OCI-LY3 (cell line): Measurements from ENCODE around the gene FRRS1L.

Source experiments
- H2AFZ ChIP-seq: fragments of 200-600, 300-600 bp; shearing (Covaris generic); 2 replicates; pipeline ENCODE4 v1.6.0; 2014; ENCODE audit warnings: antibody characterized with exemption, low read depth, low read length
- H3K27ac ChIP-seq: fragments of 200-600, 300-600 bp; sonication (generic); 2 replicates; pipeline ENCODE4 v1.5.1; 2014; ENCODE audit warnings: mild to moderate bottlenecking, low read length, moderate library complexity, mixed read lengths
- H3K27me3 ChIP-seq: fragments of 200-600, 300-600 bp; sonication (generic); 2 replicates; pipeline ENCODE4 v1.6.1; 2014; ENCODE audit warnings: low read depth, low read length, mixed read lengths
- H3K36me3 ChIP-seq: fragments of 200-600, 300-600 bp; sonication (generic); replicated peaks from 2 replicates; pipeline ENCODE3; 2014; ENCODE audit warnings: low read depth, low read length, mixed read lengths
- H3K4me1 ChIP-seq: fragments of 300-600, 200-600 bp; sonication (generic); 2 replicates; pipeline ENCODE4 v1.6.1; 2014; ENCODE audit warnings: low read length, mixed read lengths
- H3K4me2 ChIP-seq: fragments of 200-600, 300-600 bp; sonication (generic); 2 replicates; pipeline ENCODE4 v1.6.1; 2014; ENCODE audit warnings: low read length, mixed read lengths
- H3K4me3 ChIP-seq: fragments of 300-600, 200-600 bp; sonication (generic); 2 replicates; pipeline ENCODE4 v1.5.1; 2014; ENCODE audit warnings: antibody characterized with exemption, mild to moderate bottlenecking, low read length, moderate library complexity
- H3K79me2 ChIP-seq: fragments of 300-600, 200-600 bp; shearing (Covaris generic); 2 replicates; pipeline ENCODE4 v1.6.1; 2014; ENCODE audit warnings: mild to moderate bottlenecking, low read length, mixed read lengths
- H3K9ac ChIP-seq: fragments of 300-600, 200-600 bp; shearing (Covaris generic); 2 replicates; pipeline ENCODE4 v1.6.0; 2014; ENCODE audit warnings: mild to moderate bottlenecking, low read length, moderate library complexity
- H3K9me3 ChIP-seq: fragments of 200-600, 300-600 bp; shearing (Covaris generic); 2 replicates; pipeline ENCODE4 v1.6.1; 2014; ENCODE audit warnings: low read length, mixed read lengths; ENCODE audit not compliant: insufficient read depth
- H4K20me1 ChIP-seq: fragments of 200-600, 300-600 bp; sonication (generic); 2 replicates; pipeline ENCODE4 v1.6.1; 2016; ENCODE audit warnings: low read length, mixed read lengths; ENCODE audit not compliant: insufficient read depth
- EZH2phosphoT487 ChIP-seq: fragments of 200-600 bp; shearing (Covaris generic); IDR thresholded peaks from 2 replicates; pipeline ENCODE4 v1.6.1; 2018; ENCODE audit warnings: antibody characterized with exemption, mixed run types, low read depth
- TF ChIP-seq, protein P1 (sequence below): fragments of 200-600, 300-600 bp; sonication (generic); IDR thresholded peaks from 2 replicates; pipeline ENCODE4 v1.5.1; 2014; ENCODE audit warnings: antibody characterized with exemption, low read length, low read depth

The FRRS1L gene

DNA sequence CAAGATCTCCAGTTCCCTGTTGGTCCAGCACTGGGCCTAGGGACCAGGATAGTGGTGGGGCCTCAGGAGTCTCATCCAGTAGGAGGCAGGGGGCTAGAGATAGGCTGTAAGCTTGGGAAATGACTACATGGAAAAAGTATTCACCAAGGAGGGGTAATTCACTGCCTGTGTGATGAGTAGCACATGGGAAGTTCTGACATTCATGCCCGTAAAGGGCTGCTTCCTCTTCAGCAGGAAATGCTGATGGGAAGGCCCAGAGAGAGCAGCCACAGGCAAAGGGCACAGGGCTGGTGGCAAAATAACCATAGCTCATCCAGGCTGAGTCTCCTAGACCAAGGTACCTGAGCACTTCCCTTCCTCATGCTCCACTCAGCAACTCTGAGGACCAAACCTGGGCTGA lies 23.1 kb upstream of the FRRS1L start:
- no peak overlapping the region for H2AFZ ChIP-seq
- no peaks in the 10 kb centered on the region for H3K79me2 ChIP-seq
- H3K9me3 ChIP-seq, result no peaks in the 10 kb centered on the region
- no peaks in the 10 kb centered on the region for H4K20me1 ChIP-seq
- no peak overlapping the region for H3K4me2 ChIP-seq
- H3K27me3 ChIP-seq, result no peaks in the 10 kb centered on the region
- no peak for TF ChIP-seq EZH2phosphoT487
- TF ChIP-seq, protein P1, sequence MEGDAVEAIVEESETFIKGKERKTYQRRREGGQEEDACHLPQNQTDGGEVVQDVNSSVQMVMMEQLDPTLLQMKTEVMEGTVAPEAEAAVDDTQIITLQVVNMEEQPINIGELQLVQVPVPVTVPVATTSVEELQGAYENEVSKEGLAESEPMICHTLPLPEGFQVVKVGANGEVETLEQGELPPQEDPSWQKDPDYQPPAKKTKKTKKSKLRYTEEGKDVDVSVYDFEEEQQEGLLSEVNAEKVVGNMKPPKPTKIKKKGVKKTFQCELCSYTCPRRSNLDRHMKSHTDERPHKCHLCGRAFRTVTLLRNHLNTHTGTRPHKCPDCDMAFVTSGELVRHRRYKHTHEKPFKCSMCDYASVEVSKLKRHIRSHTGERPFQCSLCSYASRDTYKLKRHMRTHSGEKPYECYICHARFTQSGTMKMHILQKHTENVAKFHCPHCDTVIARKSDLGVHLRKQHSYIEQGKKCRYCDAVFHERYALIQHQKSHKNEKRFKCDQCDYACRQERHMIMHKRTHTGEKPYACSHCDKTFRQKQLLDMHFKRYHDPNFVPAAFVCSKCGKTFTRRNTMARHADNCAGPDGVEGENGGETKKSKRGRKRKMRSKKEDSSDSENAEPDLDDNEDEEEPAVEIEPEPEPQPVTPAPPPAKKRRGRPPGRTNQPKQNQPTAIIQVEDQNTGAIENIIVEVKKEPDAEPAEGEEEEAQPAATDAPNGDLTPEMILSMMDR, result no peak
- H3K4me1 ChIP-seq, result peaks cover 52% of the 10 kb centered on the region
- H3K4me3 ChIP-seq, result no peak overlapping the region
- no peak overlapping the region for H3K27ac ChIP-seq
- no peak overlapping the region for H3K9ac ChIP-seq
- no peaks in the 10 kb centered on the region for H3K36me3 ChIP-seq

DNA sequence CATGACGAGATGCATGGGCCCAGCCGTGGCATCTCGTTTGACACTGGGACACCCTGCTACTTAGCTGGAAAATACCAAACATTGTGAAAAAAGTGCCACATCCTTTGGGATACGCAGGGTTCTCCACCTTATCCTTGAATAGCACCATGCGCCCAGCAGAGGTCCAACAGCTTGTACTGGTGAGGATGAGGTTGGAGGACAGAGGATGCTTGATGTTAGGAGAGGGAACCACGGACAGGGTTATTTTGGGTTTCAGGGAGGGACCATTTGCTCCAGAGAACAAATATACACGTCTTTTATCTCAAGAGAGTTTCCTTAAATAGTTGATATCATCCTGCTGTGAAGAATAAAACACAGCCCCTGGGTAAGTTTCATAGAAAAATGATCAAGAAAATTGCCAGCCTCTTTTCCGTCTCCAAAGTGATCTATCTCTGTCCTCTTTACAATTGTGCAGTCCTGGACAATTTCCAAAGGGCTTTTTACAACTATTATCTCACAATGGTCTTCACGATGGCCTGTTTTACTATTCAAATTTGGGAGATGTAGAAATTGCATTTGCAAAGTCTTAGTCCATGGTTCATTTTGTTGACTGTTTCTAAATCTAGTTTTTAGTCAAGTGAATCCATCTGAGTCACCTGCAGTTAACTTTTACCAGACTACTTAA lies 19.9 kb upstream of the FRRS1L start:
- no peak overlapping the region for H2AFZ ChIP-seq
- no peak overlapping the region for H3K9ac ChIP-seq
- H3K4me3 ChIP-seq, result no peak overlapping the region
- no peaks in the 10 kb centered on the region for H3K79me2 ChIP-seq
- no peaks in the 10 kb centered on the region for H4K20me1 ChIP-seq
- H3K27ac ChIP-seq, result no peak overlapping the region
- peak overlapping the region; percentile 55 for H3K4me2 ChIP-seq
- TF ChIP-seq, protein P1, result no peak
- no peak for TF ChIP-seq EZH2phosphoT487
- H3K36me3 ChIP-seq, result no peaks in the 10 kb centered on the region
- no peaks in the 10 kb centered on the region for H3K9me3 ChIP-seq
- no peaks in the 10 kb centered on the region for H3K27me3 ChIP-seq
- peaks cover 40% of the 10 kb centered on the region for H3K4me1 ChIP-seq

DNA sequence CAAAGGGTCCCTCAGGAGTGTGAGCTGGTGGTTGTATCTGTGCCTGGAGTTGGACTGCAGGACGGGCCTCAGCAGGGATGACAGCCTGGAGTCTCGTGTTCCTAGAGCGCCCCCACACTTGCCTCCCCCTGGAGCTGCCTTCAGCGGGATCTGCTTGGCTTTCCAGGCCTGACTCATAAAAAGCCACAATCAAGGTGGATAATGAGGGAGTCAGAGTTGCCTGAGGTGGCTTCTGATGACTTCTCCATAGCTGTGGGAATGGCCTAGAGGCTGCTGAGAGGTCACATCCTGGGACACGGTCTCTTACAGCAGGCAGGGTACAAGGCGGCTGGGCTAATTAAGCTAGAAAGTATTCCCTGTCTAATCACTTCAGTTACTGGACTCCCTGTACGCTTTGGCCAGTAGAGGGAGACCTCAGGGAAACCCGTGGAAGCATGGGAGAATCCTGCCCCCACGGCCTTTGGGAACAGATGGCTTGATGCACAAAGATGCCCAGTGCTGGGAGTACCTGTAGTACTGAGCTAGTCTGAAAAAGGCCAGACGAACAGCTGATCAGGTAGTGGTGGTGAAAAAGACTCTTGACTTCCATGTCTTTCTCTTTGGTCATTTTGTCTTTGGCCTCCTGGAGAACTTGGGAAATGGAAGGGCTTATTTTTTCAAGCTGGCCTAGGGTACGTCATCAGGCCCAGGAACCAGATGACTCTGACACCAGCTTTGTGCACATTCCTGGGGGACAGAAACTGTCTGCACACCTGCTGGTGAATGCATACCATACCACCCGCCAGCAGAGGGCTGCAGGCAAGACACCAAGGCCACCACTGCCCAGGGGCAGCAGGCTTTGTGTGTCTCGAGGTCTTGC lies 16.1 kb upstream of the FRRS1L start:
- H3K9me3 ChIP-seq, result no peaks in the 10 kb centered on the region
- no peaks in the 10 kb centered on the region for H3K36me3 ChIP-seq
- peaks cover 35% of the 10 kb centered on the region for H3K4me1 ChIP-seq
- H4K20me1 ChIP-seq, result no peaks in the 10 kb centered on the region
- no peak overlapping the region for H3K4me3 ChIP-seq
- H3K9ac ChIP-seq, result no peak overlapping the region
- no peaks in the 10 kb centered on the region for H3K79me2 ChIP-seq
- no peaks in the 10 kb centered on the region for H3K27me3 ChIP-seq
- TF ChIP-seq, protein P1, result peak; percentile 60
- no peak for TF ChIP-seq EZH2phosphoT487
- no peak overlapping the region for H3K27ac ChIP-seq
- H2AFZ ChIP-seq, result peak overlapping the region; percentile 61; the same call in 1 of the 2 replicates
- peak overlapping the region; percentile 14; the same call in 1 of the 2 replicates for H3K4me2 ChIP-seq

DNA sequence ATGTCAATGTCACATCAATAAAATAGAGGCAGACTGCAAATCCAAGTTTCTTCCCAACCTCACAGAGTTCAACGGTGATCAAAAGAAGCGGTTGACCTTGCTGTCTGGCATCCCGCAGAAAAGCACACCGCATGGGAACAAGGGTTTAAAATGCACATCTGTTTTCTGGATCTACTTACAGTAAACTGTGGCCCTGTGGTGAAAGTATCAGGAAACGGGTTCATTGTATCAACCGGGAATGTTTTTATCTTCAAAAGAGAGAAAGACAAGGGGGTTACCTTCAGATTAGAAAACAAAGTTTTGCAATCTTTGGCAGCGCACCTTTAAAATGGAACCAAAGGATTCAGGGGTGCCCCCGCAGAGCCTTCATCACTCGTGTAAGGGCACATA lies 15.5 kb upstream of the FRRS1L start:
- TF ChIP-seq EZH2phosphoT487, result no peak
- TF ChIP-seq, protein P1, result no peak
- Histone ChIP-seq H2AFZ (no peak overlapping the region), H3K36me3 (no peaks in the 10 kb centered on the region), H3K4me1 (peaks cover 30% of the 10 kb centered on the region), H3K27me3 (no peaks in the 10 kb centered on the region), H3K9ac (no peak overlapping the region), H3K4me3 (no peak overlapping the region), H3K79me2 (no peaks in the 10 kb centered on the region), H3K9me3 (no peaks in the 10 kb centered on the region), H4K20me1 (no peaks in the 10 kb centered on the region), H3K4me2 (no peak overlapping the region), H3K27ac (no peak overlapping the region)
